DOHH2 (cell line): ENCODE results near the gene GIPC1.

Experiments used
- H3F3A ChIP-seq: fragments of 200-600 bp; sonication (generic), shearing (Covaris generic); 2 replicates; pipeline ENCODE4 v1.6.0; 2016; ENCODE audit warnings: antibody characterized with exemption, mild to moderate bottlenecking; ENCODE audit not compliant: control insufficient read depth, insufficient read depth
- H3K27ac ChIP-seq: fragments of 200-600 bp; sonication (generic); 2 replicates; pipeline ENCODE4 v1.5.1; 2014; ENCODE audit warnings: low read depth, mild to moderate bottlenecking, low read length, moderate library complexity
- H3K27me3 ChIP-seq: fragments of 200-600 bp; sonication (generic); 2 replicates; pipeline ENCODE4 v1.6.1; 2014; ENCODE audit warnings: mild to moderate bottlenecking, low read length, mixed read lengths; ENCODE audit not compliant: control insufficient read depth
- H3K36me3 ChIP-seq: fragments of 200-600 bp; sonication (generic); 2 replicates; pipeline ENCODE4 v1.6.1; 2014; ENCODE audit warnings: mild to moderate bottlenecking, low read length, moderate library complexity, mixed read lengths; ENCODE audit not compliant: control insufficient read depth
- H3K4me1 ChIP-seq: fragments of 200-600 bp; sonication (generic); 2 replicates; pipeline ENCODE4 v1.6.1; 2014; ENCODE audit warnings: mild to moderate bottlenecking, low read length, mixed read lengths; ENCODE audit not compliant: control insufficient read depth
- H3K4me2 ChIP-seq: fragments of 200-600 bp; sonication (generic); 2 replicates; pipeline ENCODE4 v1.6.0; 2014; ENCODE audit warnings: mild to moderate bottlenecking, low read length, moderate library complexity
- H3K4me3 ChIP-seq: fragments of 200-600 bp; sonication (generic); 2 replicates; pipeline ENCODE4 v1.5.1; 2014; ENCODE audit warnings: mild to moderate bottlenecking, low read length, mixed read lengths
- H3K79me2 ChIP-seq: fragments of 200-600 bp; sonication (generic); 2 replicates; pipeline ENCODE4 v1.6.1; 2014; ENCODE audit warnings: mild to moderate bottlenecking, low read length, mixed read lengths; ENCODE audit not compliant: control insufficient read depth
- H3K9me2 ChIP-seq: fragments of 200-600 bp; sonication (generic); replicated peaks from 2 replicates; pipeline ENCODE4 v1.6.1; 2014; ENCODE audit warnings: mild to moderate bottlenecking, low read length, mixed read lengths; ENCODE audit not compliant: control insufficient read depth
- H3K9me3 ChIP-seq: fragments of 200-600 bp; sonication (generic); 2 replicates; pipeline ENCODE4 v1.6.1; 2014; ENCODE audit warnings: antibody characterized with exemption, low read length, mixed read lengths; ENCODE audit not compliant: control insufficient read depth, insufficient read depth
- H4K20me1 ChIP-seq: fragments of 200-600 bp; sonication (generic); 2 replicates; pipeline ENCODE4 v1.6.0; 2014; ENCODE audit warnings: low read depth, mild to moderate bottlenecking, antibody characterized with exemption, low read length, moderate library complexity; ENCODE audit not compliant: control insufficient read depth, insufficient read depth
- EZH2phosphoT487 ChIP-seq: fragments of 200-600 bp; sonication (generic); IDR thresholded peaks from 2 replicates; pipeline ENCODE4 v1.6.1; 2017; ENCODE audit warnings: borderline replicate concordance, mild to moderate bottlenecking, antibody characterized with exemption, low read length, moderate library complexity, mixed read lengths
- TF ChIP-seq, protein P1 (sequence below): fragments of 200-600 bp; sonication (generic); IDR thresholded peaks from one replicate; pipeline ENCODE4 v1.5.1; 2014; ENCODE audit warnings: antibody characterized with exemption, mild to moderate bottlenecking, low read depth, low read length; ENCODE audit not compliant: poor library complexity, severe bottlenecking

The GIPC1 gene

GRCh38 chr19:14526423-14526822 lies 30.5 kb upstream of the GIPC1 start:
- Histone ChIP-seq H3K4me2 (no peak overlapping the region), H3K9me2 (no peaks in the 10 kb centered on the region), H3K4me1 (peaks cover 50% of the 10 kb centered on the region), H3K79me2 (peaks cover 19% of the 10 kb centered on the region), H3K27ac (no peak overlapping the region), H4K20me1 (no peaks in the 10 kb centered on the region), H3F3A (peaks cover 9% of the 10 kb centered on the region), H3K9me3 (no peaks in the 10 kb centered on the region), H3K36me3 (peaks cover 4% of the 10 kb centered on the region; the same call in 1 of the 2 replicates), H3K4me3 (no peak overlapping the region), H3K27me3 (no peaks in the 10 kb centered on the region)
- no peak for TF ChIP-seq EZH2phosphoT487
- TF ChIP-seq, protein P1, sequence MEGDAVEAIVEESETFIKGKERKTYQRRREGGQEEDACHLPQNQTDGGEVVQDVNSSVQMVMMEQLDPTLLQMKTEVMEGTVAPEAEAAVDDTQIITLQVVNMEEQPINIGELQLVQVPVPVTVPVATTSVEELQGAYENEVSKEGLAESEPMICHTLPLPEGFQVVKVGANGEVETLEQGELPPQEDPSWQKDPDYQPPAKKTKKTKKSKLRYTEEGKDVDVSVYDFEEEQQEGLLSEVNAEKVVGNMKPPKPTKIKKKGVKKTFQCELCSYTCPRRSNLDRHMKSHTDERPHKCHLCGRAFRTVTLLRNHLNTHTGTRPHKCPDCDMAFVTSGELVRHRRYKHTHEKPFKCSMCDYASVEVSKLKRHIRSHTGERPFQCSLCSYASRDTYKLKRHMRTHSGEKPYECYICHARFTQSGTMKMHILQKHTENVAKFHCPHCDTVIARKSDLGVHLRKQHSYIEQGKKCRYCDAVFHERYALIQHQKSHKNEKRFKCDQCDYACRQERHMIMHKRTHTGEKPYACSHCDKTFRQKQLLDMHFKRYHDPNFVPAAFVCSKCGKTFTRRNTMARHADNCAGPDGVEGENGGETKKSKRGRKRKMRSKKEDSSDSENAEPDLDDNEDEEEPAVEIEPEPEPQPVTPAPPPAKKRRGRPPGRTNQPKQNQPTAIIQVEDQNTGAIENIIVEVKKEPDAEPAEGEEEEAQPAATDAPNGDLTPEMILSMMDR: no peak

- no peaks in the 10 kb centered on the region for H4K20me1 ChIP-seq
- H3K36me3 ChIP-seq: no peaks in the 10 kb centered on the region; the same call in 1 of the 2 replicates
- no peaks in the 10 kb centered on the region for H3K9me3 ChIP-seq
- no peaks in the 10 kb centered on the region for H3K9me2 ChIP-seq
- H3K4me3 ChIP-seq: no peak overlapping the region
- no peaks in the 10 kb centered on the region for H3K27me3 ChIP-seq
- H3F3A ChIP-seq: peaks cover 10% of the 10 kb centered on the region
- peaks cover 12% of the 10 kb centered on the region for H3K79me2 ChIP-seq
- no peak overlapping the region for H3K4me2 ChIP-seq
- H3K27ac ChIP-seq: no peak overlapping the region
- H3K4me1 ChIP-seq: peaks cover 44% of the 10 kb centered on the region
- TF ChIP-seq EZH2phosphoT487: no peak
- TF ChIP-seq, protein P1: no peak
Observed at GRCh38 chr19:14525729-14526128, 29.8 kb upstream of the GIPC1 start.

- Histone ChIP-seq H3K79me2 (peaks cover 27% of the 10 kb centered on the region), H3K27ac (no peak overlapping the region), H3K4me3 (no peak overlapping the region), H3K9me3 (no peaks in the 10 kb centered on the region), H3K4me1 (peaks cover 55% of the 10 kb centered on the region), H3K36me3 (peaks cover 24% of the 10 kb centered on the region), H3F3A (peaks cover 15% of the 10 kb centered on the region), H3K9me2 (no peaks in the 10 kb centered on the region), H4K20me1 (peaks cover 20% of the 10 kb centered on the region), H3K27me3 (no peaks in the 10 kb centered on the region), H3K4me2 (no peak overlapping the region)
- TF ChIP-seq, protein P1: no peak
- no peak for TF ChIP-seq EZH2phosphoT487
Observed at GRCh38 chr19:14520543-14520942, 24.6 kb upstream of the GIPC1 start.
